Measurements from ENCODE around the gene NRIP3. TPM values are rescaled to one million over a fixed set of nuclear protein-coding genes. Genes with fewer than 3 reads are reported as not detected.

The NRIP3 gene
- total and polyA plus RNA-seq, 2 of the 13 experiments (the other 11 are each of a cell fraction or from before 2014, with no cell fraction given): 0.04 to 0.07 TPM

DNA sequence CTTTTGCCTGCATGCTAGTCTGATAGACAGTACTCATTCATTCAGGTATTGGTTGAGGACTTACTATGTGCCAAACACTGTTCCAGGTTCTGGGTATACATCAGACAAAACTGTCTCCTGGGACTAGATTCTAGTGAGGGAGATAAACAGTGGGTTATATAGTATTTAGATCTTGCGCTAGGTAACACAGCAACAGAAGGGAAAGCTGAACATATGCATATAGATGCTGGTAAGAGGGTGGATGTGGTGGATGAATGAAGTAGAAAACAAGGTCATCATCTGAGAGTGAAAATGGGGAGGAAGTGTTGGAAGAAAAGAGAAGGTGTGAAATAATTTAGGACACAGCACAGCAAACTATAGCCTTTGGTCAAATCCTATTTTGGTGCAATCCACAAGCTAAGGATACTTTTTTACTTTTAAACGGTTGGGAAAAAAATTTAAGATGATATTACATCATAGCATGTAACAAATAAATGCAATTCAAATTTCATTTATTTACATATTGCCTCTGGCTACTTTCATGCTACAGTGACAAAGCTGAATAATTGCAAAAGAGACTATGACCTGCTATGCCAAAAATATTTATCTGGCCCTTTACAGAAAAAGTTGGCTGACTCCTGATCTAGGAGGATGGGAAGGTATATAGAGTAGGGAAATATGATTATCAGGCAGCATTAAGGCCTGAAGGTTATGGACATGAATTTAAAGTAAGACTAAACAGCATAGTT lies 32.4 kb downstream of the NRIP3 start:
- no TSS peak for BruUV-seq (replicated peaks)
- Histone ChIP-seq H3K9ac (ENCODE audit: insufficient read depth, low read depth, low read length) (no peak overlapping the region), H3K36me3 (replicated peaks in 1 of 2; ENCODE audit: control insufficient read depth in 1 of 2, insufficient read depth in 2 of 2, low read length in 2 of 2) (no peaks in the 10 kb centered on the region), H3K4me3 (replicated peaks in 1 of 3; ENCODE audit: insufficient read depth in 1 of 3, low read depth in 2 of 3, low read length in 3 of 3) (no peak overlapping the region), H3K4me2 (ENCODE audit: low read depth, low read length) (no peak overlapping the region), H4K20me1 (ENCODE audit: insufficient read depth, low read length) (no peaks in the 10 kb centered on the region), H3K27me3 (ENCODE audit: control insufficient read depth in 1 of 2, insufficient read depth in 2 of 2, low read length in 2 of 2) (no peaks in the 10 kb centered on the region), H3K79me2 (ENCODE audit: insufficient read depth, low read length) (no peaks in the 10 kb centered on the region), H3K4me1 (ENCODE audit: insufficient read depth, low read length) (no peaks in the 10 kb centered on the region), H2AFZ (ENCODE audit: low read length) (no peak overlapping the region), H3K27ac (ENCODE audit: extremely low read length, insufficient read depth, low read length) (no peak overlapping the region), H3K9me3 (ENCODE audit: low read length) (no peaks in the 10 kb centered on the region)
- TF ChIP-seq CCAR2 (optimal IDR thresholded peaks at IDR 0.05; ENCODE audit: low read depth, low read length) (no peak), MED1 (CRISPR knock-in tag; IDR thresholded peaks at IDR 0.05) (no peak), ZFYVE20 (CRISPR knock-in tag; IDR thresholded peaks at IDR 0.05; ENCODE audit: borderline replicate concordance, low read depth) (no peak), ZNF761 (CRISPR knock-in tag; conservative IDR thresholded peaks at IDR 0.05) (no peak), ISL2 (CRISPR knock-in tag; IDR thresholded peaks at IDR 0.05) (no peak), ZKSCAN8 (CRISPR knock-in tag; IDR thresholded peaks at IDR 0.05; ENCODE audit: borderline replicate concordance) (no peak), KLF11 (CRISPR knock-in tag; IDR thresholded peaks at IDR 0.05) (no peak), TAF15 (IDR thresholded peaks at IDR 0.05; ENCODE audit: low read depth, low read length, poor library complexity, severe bottlenecking) (no peak)
- in situ Hi-C loops (cut with HindIII; ENCODE audit: extremely low pct_ligation_motif_present, low pct_unique_long_range_greater_than_20kb): loop anchor here (25.0 kb wide), 1 partner anchor 284 kb away; the partner anchor contains the start of genes RPL27A and TRIM66
- intact Hi-C loops (cut with micrococcal nuclease; ENCODE audit: unreplicated experiment): no loop called here
- CTCF ChIA-PET (ENCODE audit: low intra/inter-chr PET ratio, low total read pairs): no interaction called here
- DNase-seq (ENCODE audit: low spot score): no peak
- FAIRE-seq: no peak
- no peak for ATAC-seq
- POLR2A ChIA-PET: no interaction called here
- 73% methylated on average over 2 of the region's 2 CpGs for WGBS (ENCODE audit: low lambda C conversion rate)

DNA sequence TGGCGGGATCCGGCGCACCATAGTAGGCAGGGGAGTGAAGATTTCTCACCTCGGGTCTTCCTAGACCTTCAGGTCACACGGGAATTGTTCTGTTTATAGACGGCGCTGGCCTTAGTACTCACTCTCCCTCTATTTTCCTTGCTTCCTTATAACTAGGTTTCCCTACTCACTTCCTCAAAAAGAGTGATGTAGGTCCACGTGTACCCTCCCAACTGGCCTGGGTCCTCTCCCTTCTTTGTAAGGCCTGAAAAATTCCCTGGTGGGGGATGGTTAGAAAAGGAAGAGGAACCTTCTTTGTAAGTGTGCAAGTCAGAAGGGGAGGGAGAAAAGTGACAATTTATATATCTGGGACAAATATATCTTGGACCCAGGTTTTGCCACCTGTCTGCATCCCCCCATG lies 36.6 kb downstream of the NRIP3 start:
- intact Hi-C loops (cut with micrococcal nuclease; ENCODE audit: unreplicated experiment): no loop called here
- POLR2A ChIA-PET: no interaction called here
- no TSS peak for BruUV-seq (replicated peaks)
- WGBS (ENCODE audit: low lambda C conversion rate): 97% methylated on average over 8 of the region's 8 CpGs
- H3K9me3 ChIP-seq (ENCODE audit: low read length): no peaks in the 10 kb centered on the region
- no peaks in the 10 kb centered on the region for H3K27me3 ChIP-seq (ENCODE audit: control insufficient read depth in 1 of 2, insufficient read depth in 2 of 2, low read length in 2 of 2)
- H3K4me1 ChIP-seq (ENCODE audit: insufficient read depth, low read length): peaks cover 19% of the 10 kb centered on the region
- FAIRE-seq (no peak), ATAC-seq (no peak), DNase-seq (ENCODE audit: low spot score) (no peak)
- H3K79me2 ChIP-seq (ENCODE audit: insufficient read depth, low read length): peaks cover 9% of the 10 kb centered on the region
- no peaks in the 10 kb centered on the region for H4K20me1 ChIP-seq (ENCODE audit: insufficient read depth, low read length)
- in situ Hi-C loops (cut with HindIII; ENCODE audit: extremely low pct_ligation_motif_present, low pct_unique_long_range_greater_than_20kb): loop anchor here (25.0 kb wide), 1 partner anchor 280 kb away; the partner anchor contains the start of genes RPL27A and TRIM66
- H2AFZ ChIP-seq (ENCODE audit: low read length): no peak overlapping the region
- TF ChIP-seq RNF2 (conservative IDR thresholded peaks at IDR 0.05; ENCODE audit: low read depth) (no peak), HMGA1 (CRISPR knock-in tag; conservative IDR thresholded peaks at IDR 0.05) (no peak), SRSF9 (IDR thresholded peaks at IDR 0.05; ENCODE audit: borderline replicate concordance, insufficient read depth, low read depth, low read length, poor library complexity, severe bottlenecking) (no peak), ZNF850 (CRISPR knock-in tag; conservative IDR thresholded peaks at IDR 0.05) (no peak), SMARCE1 (IDR thresholded peaks at IDR 0.05; ENCODE audit: borderline replicate concordance) (no peak), MTF1 (CRISPR knock-in tag; IDR thresholded peaks at IDR 0.05) (no peak)
- TF ChIP-seq, protein P1, sequence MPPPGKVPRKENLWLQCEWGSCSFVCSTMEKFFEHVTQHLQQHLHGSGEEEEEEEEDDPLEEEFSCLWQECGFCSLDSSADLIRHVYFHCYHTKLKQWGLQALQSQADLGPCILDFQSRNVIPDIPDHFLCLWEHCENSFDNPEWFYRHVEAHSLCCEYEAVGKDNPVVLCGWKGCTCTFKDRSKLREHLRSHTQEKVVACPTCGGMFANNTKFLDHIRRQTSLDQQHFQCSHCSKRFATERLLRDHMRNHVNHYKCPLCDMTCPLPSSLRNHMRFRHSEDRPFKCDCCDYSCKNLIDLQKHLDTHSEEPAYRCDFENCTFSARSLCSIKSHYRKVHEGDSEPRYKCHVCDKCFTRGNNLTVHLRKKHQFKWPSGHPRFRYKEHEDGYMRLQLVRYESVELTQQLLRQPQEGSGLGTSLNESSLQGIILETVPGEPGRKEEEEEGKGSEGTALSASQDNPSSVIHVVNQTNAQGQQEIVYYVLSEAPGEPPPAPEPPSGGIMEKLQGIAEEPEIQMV (CRISPR knock-in tag; IDR thresholded peaks at IDR 0.05; ENCODE audit: low read depth): no peak
- H3K4me2 ChIP-seq (ENCODE audit: low read depth, low read length): no peak overlapping the region
- H3K9ac ChIP-seq (ENCODE audit: insufficient read depth, low read depth, low read length): no peak overlapping the region
- H3K27ac ChIP-seq (ENCODE audit: extremely low read length, insufficient read depth, low read length): no peak overlapping the region
- H3K4me3 ChIP-seq (replicated peaks in 1 of 3; ENCODE audit: insufficient read depth in 1 of 3, low read depth in 2 of 3, low read length in 3 of 3): no peak overlapping the region
- H3K36me3 ChIP-seq (replicated peaks in 1 of 2; ENCODE audit: control insufficient read depth in 1 of 2, insufficient read depth in 2 of 2, low read length in 2 of 2): no peaks in the 10 kb centered on the region
- CTCF ChIA-PET (ENCODE audit: low intra/inter-chr PET ratio, low total read pairs): no interaction called here
